K562 (cell line): ENCODE data around the gene TBC1D17. TPM values are rescaled to one million over a fixed set of nuclear protein-coding genes. Genes with fewer than 3 reads are reported as not detected.

Experiments used
- COPS2 ChIP-seq: fragments of 450-650 bp; conservative IDR thresholded peaks from 2 replicates; pipeline ENCODE4 v1.6.1; 2016; ENCODE audit warnings: mild to moderate bottlenecking, moderate library complexity
- E2F3 ChIP-seq: fragments of 250-450 bp; sonication (Bioruptor Pico); IDR thresholded peaks from 2 replicates; pipeline ENCODE4 v1.4.0; 2020; ENCODE audit warnings: mild to moderate bottlenecking
- ELF1 ChIP-seq: fragments of 200-800 bp; sonication (Bioruptor generic); IDR thresholded peaks from 2 replicates; pipeline ENCODE4 v1.6.1; 2016; ENCODE audit warnings: missing genetic modification characterization, missing compliant biosample characterization
- KLF16 ChIP-seq: IDR thresholded peaks from 2 replicates; pipeline ENCODE4 v1.6.1; 2016; ENCODE audit warnings: antibody characterized with exemption
- NR2C1 ChIP-seq, 2 experiments: fragments of 450-650 bp; IDR thresholded peaks; 2 replicates each; pipeline ENCODE4 v1.6.1; 2017; ENCODE audit warnings: mild to moderate bottlenecking in 2 of 2, antibody characterized with exemption in 1 of 2, inconsistent platforms in 1 of 2, missing compliant biosample characterization in 1 of 2, missing genetic modification characterization in 1 of 2
- SP1 ChIP-seq: sonication (generic); formaldehyde crosslinking; IDR thresholded peaks from 2 replicates; pipeline ENCODE4 v1.8.1; 2022; ENCODE audit warnings: mild to moderate bottlenecking, missing genetic modification reagents
- SRSF9 ChIP-seq: fragments of 200-400 bp; formaldehyde crosslinking; IDR thresholded peaks from 2 replicates; pipeline ENCODE4 v1.6.1; 2017; ENCODE audit warnings: low read depth, low read length, borderline replicate concordance
- TAF7 ChIP-seq: fragments of 450-650 bp; IDR thresholded peaks from 2 replicates; pipeline ENCODE4 v1.6.1; 2016; ENCODE audit warnings: missing genetic modification characterization, missing compliant biosample characterization
- TGIF2 ChIP-seq: sonication (generic); formaldehyde crosslinking; IDR thresholded peaks from 2 replicates; pipeline ENCODE4 v1.8.1; 2022; ENCODE audit warnings: mild to moderate bottlenecking, missing genetic modification reagents, moderate library complexity
- XRCC4 ChIP-seq: IDR thresholded peaks from one replicate; pipeline ENCODE4 v1.6.1; 2011; ENCODE audit not compliant: insufficient read depth, insufficient read length; ENCODE audit errors: extremely low read depth
- polyA plus RNA-seq, 8 experiments: library from polyadenylated mRNA; depleted of rRNA in 4 of 8; stranded (reverse) in 5 of 8; unstranded in 3 of 8; fragments of >200 nt; fragmentation: Nextera tagmentation in 2 of 8; fragmentation: Illumina TruSeq in 1 of 8; extraction: Ambion mirVana in 2 of 8; extraction: Trizol in 1 of 8; gene quantifications; 2 replicates each; pipeline versions ENCODE4 v1.2.1 to v1.2.3, GENCODE V29; 2011 to 2014; ENCODE audit warnings: inconsistent platforms in 1 of 8, missing spikeins in 1 of 8
- total RNA-seq, 7 experiments: library from RNA; depleted of rRNA in 6 of 7; stranded (reverse); fragments of >200 nt in 6 of 7; fragmentation: Illumina TruSeq in 2 of 7; extraction: Trizol in 2 of 7; gene quantifications; 2 replicates each; pipeline versions ENCODE4 v1.2.1 to v1.2.3, GENCODE V29; 2011 to 2021; ENCODE audit warnings: low replicate concordance in 1 of 7
- TF ChIP-seq, protein P1 (sequence below): fragments of 200-800 bp; sonication (Bioruptor generic); IDR thresholded peaks from 2 replicates; pipeline ENCODE4 v1.6.1; 2017; ENCODE audit warnings: missing genetic modification characterization, missing compliant biosample characterization
- TF ChIP-seq, protein P2 (sequence below): fragments of 250-450 bp; sonication (Bioruptor Pico); IDR thresholded peaks from 2 replicates; pipeline ENCODE4 v1.9.0; 2021; ENCODE audit warnings: mild to moderate bottlenecking, inconsistent platforms
- TF ChIP-seq, protein P3 (sequence below), 3 experiments: fragments of 200-800 bp in 1 of 3; sonication (Bioruptor generic) in 1 of 3; sonication (generic) in 1 of 3; formaldehyde crosslinking in 1 of 3; IDR thresholded peaks; 2 replicates each; pipeline versions ENCODE4 v1.6.1 to v1.8.0; 2016 to 2022; ENCODE audit warnings: mild to moderate bottlenecking in 2 of 3, missing compliant biosample characterization in 2 of 3, missing genetic modification characterization in 2 of 3, missing genetic modification reagents in 1 of 3
- TF ChIP-seq, protein P4 (sequence below), 2 experiments: fragments of 450-650 bp; IDR thresholded peaks; 2 replicates each; pipeline ENCODE4 v1.6.1; 2016; ENCODE audit warnings: mild to moderate bottlenecking in 2 of 2, borderline replicate concordance in 1 of 2, low read depth in 1 of 2, moderate library complexity in 1 of 2

The TBC1D17 gene
- total and polyA plus RNA-seq, 9 of the 15 experiments (the other 6 are each of a cell fraction or from before 2014, with no cell fraction given): 0.42 to 16.0 (median 3.8) TPM

DNA sequence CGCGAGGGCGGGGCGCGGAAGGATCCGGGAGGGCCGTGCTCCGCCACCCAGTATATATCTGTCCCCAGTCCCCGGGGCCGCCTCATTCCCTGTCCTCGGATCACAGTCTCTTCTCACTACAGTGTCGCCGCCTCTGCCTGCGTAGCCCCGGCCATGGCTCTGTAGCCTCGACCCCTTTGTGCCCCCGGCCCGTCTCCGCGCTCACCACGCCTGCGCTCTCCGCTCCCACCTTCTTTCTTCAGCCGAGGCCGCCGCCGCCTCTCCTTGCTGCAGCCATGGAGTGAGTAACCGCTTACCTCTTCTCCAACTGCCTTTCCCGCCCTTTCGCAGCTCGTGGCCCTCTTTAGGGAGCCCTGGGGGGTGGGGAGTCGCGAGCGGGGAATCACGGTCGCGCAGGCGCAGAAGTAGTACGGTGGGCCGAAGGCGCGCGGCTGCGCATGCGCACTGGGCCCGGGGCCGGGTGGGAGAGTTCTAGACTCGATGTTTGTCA is 51.7 kb downstream of the TBC1D17 start, which contains the start of the genes ATF5 and NUP62 (continued):
- TF ChIP-seq, protein P1, sequence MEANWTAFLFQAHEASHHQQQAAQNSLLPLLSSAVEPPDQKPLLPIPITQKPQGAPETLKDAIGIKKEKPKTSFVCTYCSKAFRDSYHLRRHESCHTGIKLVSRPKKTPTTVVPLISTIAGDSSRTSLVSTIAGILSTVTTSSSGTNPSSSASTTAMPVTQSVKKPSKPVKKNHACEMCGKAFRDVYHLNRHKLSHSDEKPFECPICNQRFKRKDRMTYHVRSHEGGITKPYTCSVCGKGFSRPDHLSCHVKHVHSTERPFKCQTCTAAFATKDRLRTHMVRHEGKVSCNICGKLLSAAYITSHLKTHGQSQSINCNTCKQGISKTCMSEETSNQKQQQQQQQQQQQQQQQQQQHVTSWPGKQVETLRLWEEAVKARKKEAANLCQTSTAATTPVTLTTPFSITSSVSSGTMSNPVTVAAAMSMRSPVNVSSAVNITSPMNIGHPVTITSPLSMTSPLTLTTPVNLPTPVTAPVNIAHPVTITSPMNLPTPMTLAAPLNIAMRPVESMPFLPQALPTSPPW (CRISPR knock-in tag): peak; percentile 68
- TF ChIP-seq XRCC4: no peak
- TF ChIP-seq, protein P2, sequence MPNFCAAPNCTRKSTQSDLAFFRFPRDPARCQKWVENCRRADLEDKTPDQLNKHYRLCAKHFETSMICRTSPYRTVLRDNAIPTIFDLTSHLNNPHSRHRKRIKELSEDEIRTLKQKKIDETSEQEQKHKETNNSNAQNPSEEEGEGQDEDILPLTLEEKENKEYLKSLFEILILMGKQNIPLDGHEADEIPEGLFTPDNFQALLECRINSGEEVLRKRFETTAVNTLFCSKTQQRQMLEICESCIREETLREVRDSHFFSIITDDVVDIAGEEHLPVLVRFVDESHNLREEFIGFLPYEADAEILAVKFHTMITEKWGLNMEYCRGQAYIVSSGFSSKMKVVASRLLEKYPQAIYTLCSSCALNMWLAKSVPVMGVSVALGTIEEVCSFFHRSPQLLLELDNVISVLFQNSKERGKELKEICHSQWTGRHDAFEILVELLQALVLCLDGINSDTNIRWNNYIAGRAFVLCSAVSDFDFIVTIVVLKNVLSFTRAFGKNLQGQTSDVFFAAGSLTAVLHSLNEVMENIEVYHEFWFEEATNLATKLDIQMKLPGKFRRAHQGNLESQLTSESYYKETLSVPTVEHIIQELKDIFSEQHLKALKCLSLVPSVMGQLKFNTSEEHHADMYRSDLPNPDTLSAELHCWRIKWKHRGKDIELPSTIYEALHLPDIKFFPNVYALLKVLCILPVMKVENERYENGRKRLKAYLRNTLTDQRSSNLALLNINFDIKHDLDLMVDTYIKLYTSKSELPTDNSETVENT (CRISPR knock-in tag): peak; percentile 46; the same call in 1 of the 2 replicates
- peak; percentile 97 for TF ChIP-seq TAF7
- TF ChIP-seq COPS2: no peak
- no peak for TF ChIP-seq KLF16
- TF ChIP-seq SP1 (CRISPR knock-in tag): peak; percentile 73
- no peak for TF ChIP-seq TGIF2 (CRISPR knock-in tag)
- TF ChIP-seq, protein P3, sequence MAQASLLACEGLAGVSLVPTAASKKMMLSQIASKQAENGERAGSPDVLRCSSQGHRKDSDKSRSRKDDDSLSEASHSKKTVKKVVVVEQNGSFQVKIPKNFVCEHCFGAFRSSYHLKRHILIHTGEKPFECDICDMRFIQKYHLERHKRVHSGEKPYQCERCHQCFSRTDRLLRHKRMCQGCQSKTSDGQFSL (CRISPR knock-in tag; IDR thresholded peaks at IDR 0.05): peak; percentile 63; the same call in 1 of the 2 replicates
- TF ChIP-seq, protein P3 (tag; IDR thresholded peaks at IDR 0.05): peak in 1 of 2 experiments; percentile 44; a peak in 1 of 4 replicates
- no peak for TF ChIP-seq SRSF9
- TF ChIP-seq NR2C1 (IDR thresholded peaks at IDR 0.05): 0 out of 2 replicates have a peak, but pooled peaks have one; percentile 10
- TF ChIP-seq NR2C1 (tag; IDR thresholded peaks at IDR 0.05): no peak
- TF ChIP-seq E2F3 (CRISPR knock-in tag): peak; percentile 96
- TF ChIP-seq, protein P4, sequence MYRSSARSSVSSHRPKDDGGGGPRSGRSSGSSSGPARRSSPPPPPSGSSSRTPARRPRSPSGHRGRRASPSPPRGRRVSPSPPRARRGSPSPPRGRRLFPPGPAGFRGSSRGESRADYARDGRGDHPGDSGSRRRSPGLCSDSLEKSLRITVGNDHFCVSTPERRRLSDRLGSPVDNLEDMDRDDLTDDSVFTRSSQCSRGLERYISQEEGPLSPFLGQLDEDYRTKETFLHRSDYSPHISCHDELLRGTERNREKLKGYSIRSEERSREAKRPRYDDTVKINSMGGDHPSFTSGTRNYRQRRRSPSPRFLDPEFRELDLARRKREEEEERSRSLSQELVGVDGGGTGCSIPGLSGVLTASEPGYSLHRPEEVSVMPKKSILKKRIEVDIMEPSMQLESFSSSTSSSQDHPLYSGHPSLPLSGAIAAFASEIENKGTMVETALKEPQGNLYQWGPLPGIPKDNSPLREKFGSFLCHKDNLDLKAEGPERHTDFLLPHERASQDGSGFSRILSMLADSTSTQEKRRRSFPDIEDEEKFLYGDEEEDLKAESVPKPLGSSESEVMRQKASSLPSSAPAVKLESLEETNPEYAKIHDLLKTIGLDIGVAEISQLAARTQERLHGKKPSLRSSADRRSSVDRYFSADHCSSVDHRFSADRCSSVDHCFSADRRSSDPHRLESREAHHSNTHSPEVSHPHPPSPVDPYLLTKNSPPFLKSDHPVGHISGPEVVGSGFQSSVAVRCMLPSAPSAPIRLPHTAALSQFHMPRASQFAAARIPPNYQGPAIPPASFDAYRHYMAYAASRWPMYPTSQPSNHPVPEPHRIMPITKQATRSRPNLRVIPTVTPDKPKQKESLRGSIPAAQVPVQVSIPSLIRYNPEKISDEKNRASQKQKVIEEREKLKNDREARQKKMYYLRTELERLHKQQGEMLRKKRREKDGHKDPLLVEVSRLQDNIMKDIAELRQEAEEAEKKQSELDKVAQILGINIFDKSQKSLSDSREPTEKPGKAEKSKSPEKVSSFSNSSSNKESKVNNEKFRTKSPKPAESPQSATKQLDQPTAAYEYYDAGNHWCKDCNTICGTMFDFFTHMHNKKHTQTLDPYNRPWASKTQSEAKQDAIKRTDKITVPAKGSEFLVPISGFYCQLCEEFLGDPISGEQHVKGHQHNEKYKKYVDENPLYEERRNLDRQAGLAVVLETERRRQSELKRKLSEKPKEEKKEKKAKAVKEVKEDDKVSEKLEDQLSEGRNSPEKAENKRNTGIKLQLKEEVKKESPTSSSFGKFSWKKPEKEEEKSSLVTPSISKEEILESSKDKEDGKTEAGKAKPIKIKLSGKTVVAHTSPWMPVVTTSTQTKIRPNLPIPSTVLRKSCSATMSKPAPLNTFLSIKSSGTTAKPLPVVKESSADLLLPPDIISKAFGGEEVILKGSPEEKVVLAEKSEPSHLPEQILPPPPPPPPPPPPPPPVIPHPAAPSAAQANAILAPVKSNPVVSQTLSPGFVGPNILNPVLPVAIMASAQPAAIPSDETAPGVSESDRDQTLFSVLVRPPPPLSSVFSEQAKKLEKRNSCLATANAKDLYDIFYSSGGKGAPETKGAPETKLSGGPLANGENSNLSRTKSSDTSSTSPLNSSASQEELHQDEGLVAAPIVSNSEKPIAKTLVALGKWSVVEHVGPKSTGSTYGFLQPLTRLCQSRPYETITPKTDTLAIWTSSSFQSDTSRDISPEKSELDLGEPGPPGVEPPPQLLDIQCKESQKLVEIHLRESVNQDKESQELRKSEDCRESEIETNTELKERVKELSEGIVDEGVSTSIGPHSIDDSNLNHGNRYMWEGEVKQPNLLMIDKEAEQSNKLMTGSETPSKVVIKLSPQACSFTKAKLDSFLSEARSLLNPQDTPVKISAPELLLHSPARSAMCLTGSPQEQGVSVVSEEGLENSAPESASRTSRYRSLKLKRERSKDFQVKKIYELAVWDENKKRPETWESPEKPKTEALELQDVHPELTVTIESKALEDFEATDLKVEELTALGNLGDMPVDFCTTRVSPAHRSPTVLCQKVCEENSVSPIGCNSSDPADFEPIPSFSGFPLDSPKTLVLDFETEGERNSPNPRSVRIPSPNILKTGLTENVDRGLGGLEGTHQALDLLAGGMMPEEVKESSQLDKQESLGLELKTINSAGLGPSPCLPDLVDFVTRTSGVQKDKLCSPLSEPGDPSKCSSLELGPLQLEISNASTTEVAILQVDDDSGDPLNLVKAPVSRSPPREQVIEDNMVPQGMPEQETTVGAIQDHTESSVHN (IDR thresholded peaks at IDR 0.05; ENCODE audit: borderline replicate concordance in 1 of 2, low read depth in 1 of 2): no peak
- no peak for TF ChIP-seq ELF1 (tag)
